Activated naive CD4-positive, alpha-beta T cell treated with anti-CD3 and anti-CD28 coated beads for 36 hours (primary cell): Measurements from ENCODE around the gene TTYH1. TPM values are rescaled to one million over a fixed set of nuclear protein-coding genes. Genes with fewer than 3 reads are reported as not detected.

Experiments used
- CTCF ChIA-PET: fragments of 350-600 bp; sonication (Branson Sonifier 250); formaldehyde crosslinking; loops from one replicate; lab custom pipeline; 2021; ENCODE audit warnings: antibody characterized with exemption; lab: Charles Lee
- DNase-seq: peaks from one replicate; pipeline ENCODE4 v3.0.0-alpha.2; 2020
- H3K27ac Mint-ChIP-seq: one replicate; pipeline ENCODE4 v1.8.0; 2021; ENCODE audit warnings: mild to moderate bottlenecking, mixed read lengths
- H3K27me3 Mint-ChIP-seq: one replicate; pipeline ENCODE4 v1.8.0; 2021; ENCODE audit warnings: low read depth, mixed read lengths
- H3K36me3 Mint-ChIP-seq: one replicate; pipeline ENCODE4 v1.8.0; 2021; ENCODE audit warnings: low read depth, mixed read lengths
- H3K4me1 Mint-ChIP-seq: one replicate; pipeline ENCODE4 v1.8.0; 2021; ENCODE audit warnings: low read depth, mixed read lengths
- H3K4me3 Mint-ChIP-seq: one replicate; pipeline ENCODE4 v1.8.0; 2021; ENCODE audit warnings: mild to moderate bottlenecking, moderate library complexity, mixed read lengths
- H3K9me3 Mint-ChIP-seq: one replicate; pipeline ENCODE4 v1.8.0; 2021; ENCODE audit warnings: mixed read lengths
- intact Hi-C: fragments of 100-400 bp; cut with micrococcal nuclease; formaldehyde crosslinking; loops from one replicate; pipeline ENCODE4 v1.15.1; 2023
- total RNA-seq, 2 experiments: library from RNA; stranded (reverse); gene quantifications; one replicate each; pipeline ENCODE4 v1.2.3, GENCODE V29; 2021

The TTYH1 gene
- total RNA-seq, 2 experiments from 2014 or later, result not detected

GRCh38 chr19:54451997-54452396 is 36.7 kb downstream of the TTYH1 start:
- no peaks in the 10 kb centered on the region for H3K27me3 Mint-ChIP-seq
- CTCF ChIA-PET, result no interaction called here
- no peak overlapping the region for H3K4me3 Mint-ChIP-seq

GRCh38 chr19:54452626-54453025 is 37.4 kb downstream of the TTYH1 start:
- intact Hi-C loops, result no loop called here
- Mint-ChIP-seq H3K4me1 (peaks cover 31% of the 10 kb centered on the region), H3K36me3 (peaks cover 57% of the 10 kb centered on the region), H3K4me3 (no peak overlapping the region), H3K27me3 (no peaks in the 10 kb centered on the region), H3K9me3 (no peaks in the 10 kb centered on the region), H3K27ac (no peak overlapping the region)
- no peak for DNase-seq
- CTCF ChIA-PET, result no interaction called here

More at GRCh38 chr19:54451997-54452396, 36.7 kb downstream of the TTYH1 start:
- peaks cover 37% of the 10 kb centered on the region for H3K4me1 Mint-ChIP-seq
- no peak overlapping the region for H3K27ac Mint-ChIP-seq
- H3K9me3 Mint-ChIP-seq, result no peaks in the 10 kb centered on the region
- DNase-seq, result no peak
- peaks cover 56% of the 10 kb centered on the region for H3K36me3 Mint-ChIP-seq
- intact Hi-C loops, result no loop called here

DNA sequence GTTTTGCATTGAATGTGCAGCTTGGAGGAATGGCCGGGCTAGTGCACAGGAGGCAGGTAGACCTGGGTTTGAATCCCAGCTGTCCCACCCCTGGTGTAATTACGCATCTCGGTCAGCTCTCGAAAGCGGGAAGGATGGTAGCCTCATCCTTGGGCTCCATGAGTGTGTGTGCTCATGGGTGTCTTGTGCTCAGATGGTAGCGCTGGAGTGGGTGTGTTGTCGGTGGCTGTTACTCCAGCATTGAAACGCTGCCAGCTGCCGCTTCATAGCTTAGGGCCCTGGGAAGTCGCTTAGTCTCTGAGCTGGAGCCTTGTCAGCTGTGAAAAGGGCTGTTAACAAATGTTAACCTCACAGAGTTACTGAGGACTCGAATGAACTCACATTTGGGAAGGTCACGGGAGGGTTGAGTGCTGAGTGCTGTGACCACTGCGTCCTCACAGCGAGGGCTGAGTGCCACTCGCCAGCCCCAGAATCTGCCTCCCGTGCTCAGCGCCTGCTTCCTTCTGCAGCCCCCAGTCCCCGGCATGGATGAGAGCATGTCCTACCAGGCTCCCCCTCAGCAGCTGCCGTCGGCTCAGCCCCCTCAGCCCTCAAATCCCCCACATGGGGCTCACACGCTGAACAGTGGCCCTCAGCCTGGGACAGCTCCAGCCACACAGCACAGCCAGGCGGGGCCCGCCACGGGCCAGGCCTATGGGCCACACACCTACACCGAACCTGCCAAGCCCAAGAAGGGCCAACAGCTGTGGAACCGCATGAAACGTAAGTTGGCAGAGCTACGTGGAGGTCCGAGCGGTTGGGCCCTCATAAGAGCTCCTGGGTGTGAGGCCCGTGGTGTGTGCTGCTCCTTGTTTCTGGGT is 38.9 kb downstream of the TTYH1 start:
- H3K9me3 Mint-ChIP-seq, result no peaks in the 10 kb centered on the region
- no peaks in the 10 kb centered on the region for H3K27me3 Mint-ChIP-seq
- intact Hi-C loops, result no loop called here
- peaks cover 35% of the 10 kb centered on the region for H3K4me1 Mint-ChIP-seq
- H3K36me3 Mint-ChIP-seq, result peaks cover 59% of the 10 kb centered on the region
- no peak for DNase-seq
- no peak overlapping the region for H3K4me3 Mint-ChIP-seq
- CTCF ChIA-PET, result no interaction called here
- H3K27ac Mint-ChIP-seq, result no peak overlapping the region

DNA sequence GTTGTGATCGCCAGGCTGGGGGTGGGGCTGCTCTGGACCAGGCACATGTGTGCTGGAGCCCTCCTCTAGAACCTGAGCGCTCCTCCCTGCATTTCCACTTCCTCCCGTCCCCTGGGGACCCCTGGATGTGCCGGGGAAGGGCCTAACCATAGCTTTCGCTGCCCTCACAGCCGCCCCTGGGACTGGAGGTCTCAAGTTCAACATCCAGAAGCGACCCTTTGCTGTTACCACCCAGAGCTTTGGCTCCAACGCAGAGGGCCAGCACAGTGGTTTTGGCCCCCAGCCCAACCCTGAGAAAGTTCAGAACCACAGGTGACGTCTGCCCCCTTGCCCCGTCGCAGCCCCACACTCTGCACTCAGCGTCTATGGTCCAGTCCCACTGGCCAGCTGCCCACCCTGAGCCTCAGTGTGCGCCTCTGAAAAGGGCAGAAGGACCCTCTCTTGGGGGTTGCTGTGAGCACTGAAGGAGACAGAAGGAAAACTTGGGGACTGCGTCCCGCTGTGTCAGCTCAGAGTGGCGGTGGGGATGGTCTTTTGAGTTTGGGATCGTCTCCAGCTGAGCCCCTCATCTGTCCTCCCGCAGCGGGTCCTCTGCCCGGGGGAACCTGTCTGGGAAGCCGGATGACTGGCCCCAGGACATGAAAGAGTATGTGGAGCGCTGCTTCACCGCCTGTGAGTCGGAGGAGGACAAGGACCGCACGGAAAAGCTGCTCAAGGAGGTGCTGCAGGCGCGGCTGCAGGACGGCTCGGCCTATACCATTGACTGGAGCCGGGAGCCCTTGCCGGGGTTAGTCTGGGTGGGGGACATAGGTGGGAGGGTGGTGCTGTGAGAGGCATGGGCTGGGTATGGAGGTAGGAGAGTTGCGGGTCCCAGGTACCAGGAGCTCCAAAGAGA is 39.8 kb downstream of the TTYH1 start:
- CTCF ChIA-PET, result no interaction called here
- Mint-ChIP-seq H3K4me1 (peaks cover 33% of the 10 kb centered on the region), H3K9me3 (no peaks in the 10 kb centered on the region), H3K27ac (no peak overlapping the region), H3K4me3 (no peak overlapping the region), H3K36me3 (peaks cover 60% of the 10 kb centered on the region), H3K27me3 (no peaks in the 10 kb centered on the region)
- DNase-seq, result no peak
- intact Hi-C loops, result no loop called here

DNA sequence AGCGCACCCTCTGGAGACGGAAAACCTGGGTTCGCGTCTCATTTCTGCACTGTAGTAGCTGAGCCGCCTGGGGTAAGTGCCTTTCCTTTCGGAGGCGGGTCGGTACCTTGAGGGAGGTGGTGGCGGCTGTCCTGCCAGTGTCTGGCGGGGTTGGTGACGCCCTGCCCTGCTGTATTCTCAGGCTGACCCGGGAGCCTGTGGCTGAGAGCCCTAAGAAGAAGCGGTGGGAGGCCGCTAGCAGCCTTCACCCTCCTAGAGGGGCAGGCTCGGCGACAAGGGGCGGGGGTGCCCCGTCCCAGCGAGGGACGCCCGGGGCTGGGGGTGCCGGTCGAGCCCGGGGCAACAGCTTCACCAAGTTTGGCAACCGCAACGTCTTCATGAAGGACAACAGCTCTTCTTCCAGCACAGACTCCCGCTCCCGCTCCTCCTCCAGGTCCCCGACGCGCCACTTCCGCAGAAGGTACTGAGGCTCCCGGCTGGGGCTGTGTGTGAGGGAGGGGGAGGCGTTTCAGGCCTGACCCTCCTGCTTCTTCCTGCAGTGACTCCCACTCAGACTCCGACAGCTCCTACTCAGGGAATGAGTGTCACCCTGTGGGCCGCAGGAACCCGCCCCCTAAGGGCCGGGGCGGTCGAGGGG is 40.6 kb downstream of the TTYH1 start:
- Mint-ChIP-seq H3K27ac (no peak overlapping the region), H3K4me1 (peaks cover 26% of the 10 kb centered on the region), H3K36me3 (peaks cover 54% of the 10 kb centered on the region), H3K9me3 (no peaks in the 10 kb centered on the region), H3K27me3 (no peaks in the 10 kb centered on the region), H3K4me3 (no peak overlapping the region)
- no peak for DNase-seq
- CTCF ChIA-PET, result interaction anchor here (0.7 kb wide), 1 partner anchor 297 kb away, joined by 3 read pairs; no protein-coding TSS in a partner anchor
- intact Hi-C loops, result loop anchor here (2.0 kb wide), 1 partner anchor 591 kb away; no protein-coding TSS in a partner anchor

GRCh38 chr19:54456423-54457373 is 41.4 kb downstream of the TTYH1 start:
- no peak for DNase-seq
- Mint-ChIP-seq H3K4me1 (peaks cover 23% of the 10 kb centered on the region), H3K9me3 (no peaks in the 10 kb centered on the region), H3K4me3 (no peak overlapping the region), H3K27ac (no peak overlapping the region), H3K27me3 (no peaks in the 10 kb centered on the region), H3K36me3 (peaks cover 48% of the 10 kb centered on the region)
- intact Hi-C loops, result loop anchor here (2.0 kb wide), 1 partner anchor 592 kb away; no protein-coding TSS in a partner anchor
- CTCF ChIA-PET, result interaction anchor here (0.7 kb wide), 1 partner anchor 298 kb away, joined by 3 read pairs; no protein-coding TSS in a partner anchor

DNA sequence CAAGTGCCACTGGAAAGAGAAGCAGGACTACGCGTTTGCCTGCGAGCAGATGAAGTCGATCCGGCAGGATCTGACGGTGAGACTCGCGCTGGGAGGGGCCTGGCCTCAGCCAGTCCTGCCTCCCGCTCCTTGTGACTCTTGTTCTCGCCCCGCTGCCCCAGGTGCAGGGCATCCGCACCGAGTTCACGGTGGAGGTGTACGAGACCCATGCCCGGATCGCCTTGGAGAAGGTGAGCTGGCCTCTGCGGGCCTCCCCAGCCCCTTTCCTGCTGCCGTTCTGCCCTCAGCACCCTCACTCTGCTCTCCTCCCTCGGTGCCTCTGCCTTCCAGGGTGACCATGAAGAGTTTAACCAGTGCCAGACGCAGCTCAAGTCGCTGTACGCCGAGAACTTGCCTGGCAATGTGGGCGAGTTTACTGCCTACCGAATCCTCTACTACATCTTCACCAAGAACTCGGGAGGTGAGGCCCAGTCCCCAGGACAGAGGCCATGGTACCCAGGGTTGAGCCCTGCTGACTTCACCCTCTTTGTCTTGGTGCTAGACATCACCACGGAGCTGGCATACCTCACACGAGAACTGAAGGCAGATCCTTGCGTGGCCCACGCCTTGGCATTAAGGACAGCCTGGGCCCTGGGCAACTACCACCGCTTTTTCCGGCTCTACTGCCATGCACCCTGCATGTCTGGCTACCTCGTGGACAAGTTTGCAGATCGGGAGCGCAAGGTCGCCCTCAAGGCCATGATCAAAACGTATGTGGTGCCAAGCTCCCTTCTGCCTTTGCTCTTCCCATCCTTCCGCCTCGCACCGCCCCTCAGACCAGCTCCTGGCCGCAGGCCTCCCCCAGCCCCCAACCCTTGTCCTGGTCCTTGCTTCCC is 42.7 kb downstream of the TTYH1 start:
- intact Hi-C loops, result loop anchor here (2.0 kb wide), 1 partner anchor 593 kb away; no protein-coding TSS in a partner anchor
- Mint-ChIP-seq H3K4me1 (peaks cover 25% of the 10 kb centered on the region), H3K36me3 (peaks cover 44% of the 10 kb centered on the region), H3K27ac (peak overlapping the region; percentile 54), H3K9me3 (no peaks in the 10 kb centered on the region), H3K27me3 (no peaks in the 10 kb centered on the region), H3K4me3 (no peak overlapping the region)
- DNase-seq, result no peak
- CTCF ChIA-PET, result no interaction called here

DNA sequence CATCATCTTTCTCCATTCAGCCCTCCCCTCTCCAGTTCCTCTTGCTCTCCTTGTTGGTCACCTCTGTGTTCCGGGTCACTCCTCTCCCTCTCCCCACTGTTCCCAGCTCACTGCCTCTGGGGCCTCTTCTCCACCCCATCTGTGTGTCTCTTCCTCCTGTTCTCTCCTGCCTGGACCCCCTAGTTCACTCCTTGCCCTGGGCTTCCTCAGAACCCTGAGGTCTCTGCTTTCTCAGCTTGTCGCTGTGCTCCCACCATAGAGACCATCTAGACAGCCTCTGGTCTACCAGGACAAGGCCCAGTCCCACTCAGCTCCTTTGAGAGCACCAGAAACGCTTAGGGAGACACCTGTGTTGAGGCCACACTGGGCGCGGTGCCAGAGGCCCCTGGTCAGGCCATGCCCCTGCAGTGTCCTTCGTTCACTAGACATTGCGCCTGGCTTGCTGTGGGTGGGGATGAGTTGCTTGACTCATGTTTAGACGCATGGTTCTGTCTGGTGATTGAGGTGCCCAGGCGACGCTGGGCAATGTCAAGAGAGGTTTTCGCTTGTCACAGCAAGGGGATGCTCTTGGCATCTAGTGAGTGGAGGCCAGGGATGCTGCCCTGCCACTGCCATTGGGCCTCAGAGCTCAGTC is 43.5 kb downstream of the TTYH1 start:
- Mint-ChIP-seq H3K4me3 (no peak overlapping the region), H3K27ac (peak overlapping the region; percentile 54), H3K4me1 (peaks cover 22% of the 10 kb centered on the region), H3K36me3 (peaks cover 39% of the 10 kb centered on the region), H3K9me3 (no peaks in the 10 kb centered on the region), H3K27me3 (no peaks in the 10 kb centered on the region)
- CTCF ChIA-PET, result no interaction called here
- intact Hi-C loops, result no loop called here
- no peak for DNase-seq

GRCh38 chr19:54459282-54460229 is 44.3 kb downstream of the TTYH1 start:
- H3K27ac Mint-ChIP-seq, result peak overlapping the region; percentile 32

More at GRCh38 chr19:54459282-54460229, 44.3 kb downstream of the TTYH1 start:
- no peak for DNase-seq
- intact Hi-C loops, result loop anchor here (5.0 to 10.0 kb wide), 6 partner anchors 342 to 1663 kb away; partner anchors contain the start of genes BRSK1, HSPBP1, PRPF31 and RPL28
- CTCF ChIA-PET, result interaction anchor here (0.7 kb wide), 1 partner anchor 11 kb away, joined by 3 read pairs; the partner anchor contains the start of gene LENG8
- Mint-ChIP-seq H3K9me3 (no peaks in the 10 kb centered on the region), H3K4me3 (no peak overlapping the region), H3K36me3 (peaks cover 34% of the 10 kb centered on the region), H3K4me1 (peaks cover 22% of the 10 kb centered on the region), H3K27me3 (no peaks in the 10 kb centered on the region)
